ENCODE measurements around the gene TCTN3. TPM values are rescaled to one million over a fixed set of nuclear protein-coding genes. Genes with fewer than 3 reads are reported as not detected.
A peak's percentile ranks its signal among the peaks of the same experiment; 100 is the strongest.
"Not testable (repeated sequence)": the region's sequence is repeated elsewhere in the genome, so short reads cannot be mapped to it uniquely, and the experiment has no call there.

Gene TCTN3
- total and polyA plus RNA-seq, 2 of the 13 experiments (the other 11 are each of a cell fraction or from before 2014, with no cell fraction given) = 53.3 to 60.0 TPM

- H3K4me1 ChIP-seq (ENCODE audit: insufficient read depth, low read length) = peaks cover 5% of the 10 kb centered on the region; the same call in 1 of the 2 replicates
- H3K9me3 ChIP-seq (ENCODE audit: low read length) = no peaks in the 10 kb centered on the region
- no peak overlapping the region for H3K9ac ChIP-seq (ENCODE audit: insufficient read depth, low read depth, low read length)
- intact Hi-C loops (cut with micrococcal nuclease; ENCODE audit: unreplicated experiment) = no loop called here
- H3K79me2 ChIP-seq (ENCODE audit: insufficient read depth, low read length) = no peaks in the 10 kb centered on the region
- peaks cover 1 to 13% of the 10 kb centered on the region in 2 experiments; a peak in 4 of 5 replicates for H3K36me3 ChIP-seq (replicated peaks in 1 of 2; ENCODE audit: control insufficient read depth in 1 of 2, insufficient read depth in 2 of 2, low read length in 2 of 2)
- no peak overlapping the region for H3K4me2 ChIP-seq (ENCODE audit: low read depth, low read length)
- ATAC-seq (no peak), FAIRE-seq (no peak), DNase-seq (ENCODE audit: low spot score) (no peak)
- BruUV-seq (replicated peaks) = no TSS peak
- TF ChIP-seq ZNF546 (CRISPR knock-in tag; conservative IDR thresholded peaks at IDR 0.05) (no peak), ZNF24 (IDR thresholded peaks at IDR 0.05) (peak; percentile 65; the same call in 1 of the 2 replicates), PAX8 (CRISPR knock-in tag; IDR thresholded peaks at IDR 0.05; ENCODE audit: borderline replicate concordance) (no peak)
- TF ChIP-seq, protein P1, sequence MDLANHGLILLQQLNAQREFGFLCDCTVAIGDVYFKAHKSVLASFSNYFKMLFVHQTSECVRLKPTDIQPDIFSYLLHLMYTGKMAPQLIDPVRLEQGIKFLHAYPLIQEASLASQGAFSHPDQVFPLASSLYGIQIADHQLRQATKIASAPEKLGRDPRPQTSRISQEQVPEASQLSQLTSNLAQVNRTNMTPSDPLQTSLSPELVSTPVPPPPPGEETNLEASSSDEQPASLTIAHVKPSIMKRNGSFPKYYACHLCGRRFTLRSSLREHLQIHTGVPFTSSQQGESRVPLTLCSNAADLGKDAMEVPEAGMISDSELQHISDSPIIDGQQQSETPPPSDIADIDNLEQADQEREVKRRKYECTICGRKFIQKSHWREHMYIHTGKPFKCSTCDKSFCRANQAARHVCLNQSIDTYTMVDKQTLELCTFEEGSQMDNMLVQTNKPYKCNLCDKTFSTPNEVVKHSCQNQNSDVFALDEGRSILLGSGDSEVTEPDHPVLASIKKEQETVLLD (CRISPR knock-in tag; IDR thresholded peaks at IDR 0.05; ENCODE audit: low read depth) = no peak
- TF ChIP-seq, protein P2, sequence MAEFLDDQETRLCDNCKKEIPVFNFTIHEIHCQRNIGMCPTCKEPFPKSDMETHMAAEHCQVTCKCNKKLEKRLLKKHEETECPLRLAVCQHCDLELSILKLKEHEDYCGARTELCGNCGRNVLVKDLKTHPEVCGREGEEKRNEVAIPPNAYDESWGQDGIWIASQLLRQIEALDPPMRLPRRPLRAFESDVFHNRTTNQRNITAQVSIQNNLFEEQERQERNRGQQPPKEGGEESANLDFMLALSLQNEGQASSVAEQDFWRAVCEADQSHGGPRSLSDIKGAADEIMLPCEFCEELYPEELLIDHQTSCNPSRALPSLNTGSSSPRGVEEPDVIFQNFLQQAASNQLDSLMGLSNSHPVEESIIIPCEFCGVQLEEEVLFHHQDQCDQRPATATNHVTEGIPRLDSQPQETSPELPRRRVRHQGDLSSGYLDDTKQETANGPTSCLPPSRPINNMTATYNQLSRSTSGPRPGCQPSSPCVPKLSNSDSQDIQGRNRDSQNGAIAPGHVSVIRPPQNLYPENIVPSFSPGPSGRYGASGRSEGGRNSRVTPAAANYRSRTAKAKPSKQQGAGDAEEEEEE (CRISPR knock-in tag; IDR thresholded peaks at IDR 0.05; ENCODE audit: borderline replicate concordance) = no peak
- ChIA-PET POLR2A (no interaction called here), CTCF (ENCODE audit: low intra/inter-chr PET ratio, low total read pairs) (no interaction called here)
- H2AFZ ChIP-seq (ENCODE audit: low read length) = no peak overlapping the region
- in situ Hi-C loops (cut with HindIII; ENCODE audit: extremely low pct_ligation_motif_present, low pct_unique_long_range_greater_than_20kb) = no loop called here
- H3K27me3 ChIP-seq (ENCODE audit: control insufficient read depth in 1 of 2, insufficient read depth in 2 of 2, low read length in 2 of 2) = no peaks in the 10 kb centered on the region; a peak in 1 of 5 replicates
- no peaks in the 10 kb centered on the region for H4K20me1 ChIP-seq (ENCODE audit: insufficient read depth, low read length)
- H3K27ac ChIP-seq (ENCODE audit: extremely low read length, insufficient read depth, low read length) = no peak overlapping the region
- WGBS (ENCODE audit: low lambda C conversion rate) = 97% methylated on average over 1 of the region's 1 CpG
- H3K4me3 ChIP-seq (replicated peaks in 1 of 3; ENCODE audit: insufficient read depth in 1 of 3, low read depth in 2 of 3, low read length in 3 of 3) = no peak overlapping the region
Observed at GRCh38 chr10:95674643-95675042, 19.1 kb downstream of the TCTN3 start.

GRCh38 chr10:95672641-95673040 is 21.1 kb downstream of the TCTN3 start:
- H3K79me2 ChIP-seq (ENCODE audit: insufficient read depth, low read length); BruUV-seq (replicated peaks); H2AFZ ChIP-seq (ENCODE audit: low read length); FAIRE-seq; CTCF ChIA-PET (ENCODE audit: low intra/inter-chr PET ratio, low total read pairs); POLR2A ChIA-PET; in situ Hi-C loops (cut with HindIII; ENCODE audit: extremely low pct_ligation_motif_present, low pct_unique_long_range_greater_than_20kb); intact Hi-C loops (cut with micrococcal nuclease; ENCODE audit: unreplicated experiment); H3K4me3 ChIP-seq (replicated peaks in 1 of 3; ENCODE audit: insufficient read depth in 1 of 3, low read depth in 2 of 3, low read length in 3 of 3); H3K9ac ChIP-seq (ENCODE audit: insufficient read depth, low read depth, low read length); DNase-seq (ENCODE audit: low spot score); ATAC-seq; H3K9me3 ChIP-seq (ENCODE audit: low read length); H4K20me1 ChIP-seq (ENCODE audit: insufficient read depth, low read length); H3K4me2 ChIP-seq (ENCODE audit: low read depth, low read length); H3K27ac ChIP-seq (ENCODE audit: extremely low read length, insufficient read depth, low read length); H3K4me1 ChIP-seq (ENCODE audit: insufficient read depth, low read length); H3K27me3 ChIP-seq (ENCODE audit: control insufficient read depth in 1 of 2, insufficient read depth in 2 of 2, low read length in 2 of 2): not testable (repeated sequence)
- H3K36me3 ChIP-seq (replicated peaks in 1 of 2; ENCODE audit: control insufficient read depth in 1 of 2, insufficient read depth in 2 of 2, low read length in 2 of 2) = peaks cover 1 to 19% of the 10 kb centered on the region in 2 experiments; a peak in 4 of 5 replicates
- 98% methylated on average over 7 of the region's 7 CpGs for WGBS (ENCODE audit: low lambda C conversion rate)

Measured in HepG2 (cell line).